H9 (cell line): ENCODE data around the gene MSH4. TPM values are rescaled to one million over a fixed set of nuclear protein-coding genes. Genes with fewer than 3 reads are reported as not detected.
A peak's percentile ranks its signal among the peaks of the same experiment; 100 is the strongest.
"Not testable (repeated sequence)": the region's sequence is repeated elsewhere in the genome, so short reads cannot be mapped to it uniquely, and the experiment has no call there.

ENCODE experiments used
- DNase-seq: peaks from one replicate; pipeline ENCODE4 v3.0.0-alpha.2; 2017
- H2AFZ ChIP-seq: one replicate; pipeline ENCODE4 v1.6.1; 2013; ENCODE audit warnings: mild to moderate bottlenecking, low read length, control low read depth, moderate library complexity
- H2AK5ac ChIP-seq: 2 replicates; pipeline ENCODE4 v1.6.1; 2013; ENCODE audit warnings: low read length, control low read depth, mixed read lengths; ENCODE audit not compliant: insufficient read length
- H2BK120ac ChIP-seq: one replicate; pipeline ENCODE4 v1.6.1; 2013; ENCODE audit warnings: low read depth, mild to moderate bottlenecking, low read length, control low read depth, inconsistent platforms; ENCODE audit not compliant: poor library complexity, severe bottlenecking
- H2BK12ac ChIP-seq: 2 replicates; pipeline ENCODE4 v1.6.1; 2013; ENCODE audit warnings: low read length, control low read depth, mixed read lengths, low read depth; ENCODE audit not compliant: insufficient read length
- H2BK15ac ChIP-seq: 2 replicates; pipeline ENCODE4 v1.6.1; 2013; ENCODE audit warnings: low read depth, low read length, control low read depth
- H2BK20ac ChIP-seq: one replicate; pipeline ENCODE4 v1.6.1; 2013; ENCODE audit warnings: low read depth, mild to moderate bottlenecking, low read length, control low read depth, inconsistent platforms; ENCODE audit not compliant: poor library complexity, severe bottlenecking
- H2BK5ac ChIP-seq: 2 replicates; pipeline ENCODE4 v1.6.1; 2013; ENCODE audit warnings: low read length, control low read depth, mixed read lengths; ENCODE audit not compliant: insufficient read length
- H3K14ac ChIP-seq: 2 replicates; pipeline ENCODE4 v1.6.1; 2013; ENCODE audit warnings: low read length, control low read depth; ENCODE audit not compliant: insufficient read depth
- H3K18ac ChIP-seq: 2 replicates; pipeline ENCODE4 v1.6.1; 2013; ENCODE audit warnings: low read depth, mild to moderate bottlenecking, mixed read lengths, low read length, control low read depth; ENCODE audit not compliant: insufficient read length
- H3K23ac ChIP-seq: 2 replicates; pipeline ENCODE4 v1.6.1; 2013; ENCODE audit warnings: low read length, control low read depth, mixed read lengths, low read depth; ENCODE audit not compliant: insufficient read length
- H3K23me2 ChIP-seq: 2 replicates; pipeline ENCODE4 v1.6.1; 2013; ENCODE audit warnings: low read depth, mild to moderate bottlenecking, mixed read lengths, low read length, control low read depth; ENCODE audit not compliant: insufficient read length, poor library complexity, severe bottlenecking
- H3K27ac ChIP-seq: 2 replicates; pipeline ENCODE4 v1.5.1; 2013; ENCODE audit warnings: low read length, control low read depth, mixed read lengths, low read depth; ENCODE audit not compliant: insufficient read length
- H3K27me3 ChIP-seq: 2 replicates; pipeline ENCODE4 v1.6.1; 2013; ENCODE audit warnings: low read length, control low read depth, inconsistent platforms; ENCODE audit not compliant: insufficient read depth
- H3K4ac ChIP-seq: 2 replicates; pipeline ENCODE4 v1.6.1; 2013; ENCODE audit warnings: low read depth, mild to moderate bottlenecking, control low read depth, inconsistent platforms, low read length, moderate library complexity
- H3K4me1 ChIP-seq: 2 replicates; pipeline ENCODE4 v1.6.1; 2013; ENCODE audit warnings: low read length, control low read depth, inconsistent platforms; ENCODE audit not compliant: insufficient read depth
- H3K4me2 ChIP-seq: 2 replicates; pipeline ENCODE4 v1.6.1; 2013; ENCODE audit warnings: low read length, control low read depth, mixed read lengths; ENCODE audit not compliant: insufficient read length, insufficient read depth
- H3K56ac ChIP-seq: 2 replicates; pipeline ENCODE4 v1.6.1; 2013; ENCODE audit warnings: low read depth, mild to moderate bottlenecking, mixed read lengths, low read length, control low read depth; ENCODE audit not compliant: insufficient read length
- H3K79me1 ChIP-seq: 2 replicates; pipeline ENCODE4 v1.6.1; 2013; ENCODE audit warnings: low read depth, mild to moderate bottlenecking, moderate library complexity, low read length, control low read depth, inconsistent platforms; ENCODE audit not compliant: insufficient read depth, poor library complexity, severe bottlenecking
- H3K79me2 ChIP-seq: 2 replicates; pipeline ENCODE4 v1.6.1; 2013; ENCODE audit warnings: low read length, control low read depth, inconsistent platforms; ENCODE audit not compliant: insufficient read depth
- H3K9ac ChIP-seq: 2 replicates; pipeline ENCODE4 v1.6.1; 2013; ENCODE audit warnings: low read length, control low read depth, mixed read lengths; ENCODE audit not compliant: insufficient read length; ENCODE audit errors: extremely low read depth
- H3K9me3 ChIP-seq: one replicate; pipeline ENCODE4 v1.6.1; 2013; ENCODE audit warnings: low read depth, low read length, inconsistent platforms; ENCODE audit not compliant: control insufficient read depth
- H3T11ph ChIP-seq: one replicate; pipeline ENCODE4 v1.6.1; 2013; ENCODE audit warnings: mild to moderate bottlenecking, low read length, control low read depth, inconsistent platforms
- H4K20me1 ChIP-seq: one replicate; pipeline ENCODE4 v1.6.1; 2013; ENCODE audit not compliant: control insufficient read depth, insufficient read length, insufficient read depth
- H4K5ac ChIP-seq: 2 replicates; pipeline ENCODE4 v1.6.1; 2013; ENCODE audit warnings: low read depth, mild to moderate bottlenecking, mixed read lengths, low read length, control low read depth; ENCODE audit not compliant: insufficient read length
- H4K8ac ChIP-seq: replicated peaks from 2 replicates; pipeline ENCODE4 v1.6.1; 2013; ENCODE audit warnings: low read length, control low read depth, mixed read lengths, low read depth; ENCODE audit not compliant: insufficient read length
- H4K91ac ChIP-seq: 2 replicates; pipeline ENCODE4 v1.6.1; 2013; ENCODE audit warnings: low read depth, mild to moderate bottlenecking, moderate library complexity, mixed read lengths, low read length, control low read depth; ENCODE audit not compliant: insufficient read length
- H3K27ac Mint-ChIP-seq, 3 experiments: 2 replicates in 2 of 3; 3 replicates in 1 of 3; pipeline ENCODE4 v1.8.0; 2020 to 2021; ENCODE audit warnings: mixed read lengths in 3 of 3, mild to moderate bottlenecking in 1 of 3, moderate library complexity in 1 of 3
- H3K27me3 Mint-ChIP-seq: 2 replicates; pipeline ENCODE4 v1.8.0; 2021; ENCODE audit warnings: low read depth, mild to moderate bottlenecking, moderate library complexity, mixed read lengths
- H3K36me3 Mint-ChIP-seq, 3 experiments: 2 replicates in 2 of 3; 3 replicates in 1 of 3; pipeline ENCODE4 v1.8.0; 2020 to 2021; ENCODE audit warnings: low read depth in 3 of 3, mixed read lengths in 3 of 3; ENCODE audit not compliant: insufficient read depth in 1 of 3
- H3K4me1 Mint-ChIP-seq, 2 experiments: 2 replicates each; pipeline ENCODE4 v1.8.0; 2020; ENCODE audit warnings: mixed read lengths in 2 of 2
- H3K4me3 Mint-ChIP-seq, 2 experiments: 2 replicates in 1 of 2; 3 replicates in 1 of 2; pipeline ENCODE4 v1.8.0; 2020 to 2021; ENCODE audit warnings: mild to moderate bottlenecking in 2 of 2, mixed read lengths in 2 of 2, moderate library complexity in 1 of 2
- H3K9me3 Mint-ChIP-seq, 2 experiments: 2 replicates in 1 of 2; 3 replicates in 1 of 2; pipeline ENCODE4 v1.8.0; 2020; ENCODE audit warnings: mild to moderate bottlenecking in 2 of 2, mixed read lengths in 2 of 2, moderate library complexity in 1 of 2
- WGBS: extraction: QIAGEN DNeasy Blood & Tissue Kit; methylation state at CpG from one replicate; pipeline ENCODE4 v1.1.7; 2013; ENCODE audit warnings: missing lambda C conversion rate, low lambda C conversion rate, mixed read lengths; ENCODE audit not compliant: insufficient read length; ENCODE audit errors: extremely low coverage; 5-methylcytosine and 5-hydroxymethylcytosine counted together
- total RNA-seq: library from RNA; stranded (reverse); gene quantifications from 2 replicates; pipeline ENCODE4 v1.2.1, GENCODE V29; 2021
- TF ChIP-seq, protein P1 (sequence below): fragments of 200-600 bp; sonication (generic); conservative IDR thresholded peaks from 3 replicates; pipeline ENCODE4 v1.8.0; 2021; ENCODE audit warnings: antibody characterized with exemption, mild to moderate bottlenecking

The MSH4 gene
- total RNA-seq, 1 experiment from 2014 or later: 0.63 TPM

DNA sequence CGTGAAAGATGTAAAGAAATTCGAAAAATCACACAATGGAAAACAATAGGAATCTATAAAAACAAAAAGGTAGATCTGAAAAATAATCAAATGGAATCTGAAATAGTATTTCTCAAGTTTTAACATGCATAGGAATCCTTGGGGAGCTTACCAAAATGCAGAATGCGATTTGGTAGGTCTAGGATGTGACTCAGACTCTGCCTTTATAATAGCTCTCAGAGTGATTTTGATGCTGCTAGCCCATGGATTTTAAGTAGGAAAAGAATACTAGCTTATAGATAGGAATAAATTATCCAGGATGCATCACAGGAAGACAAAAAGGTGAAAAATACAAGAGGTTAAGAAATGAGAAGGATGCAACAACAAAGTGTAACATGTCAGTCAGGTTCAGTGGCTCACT lies 24.7 kb upstream of the MSH4 start:
- H3K27me3 Mint-ChIP-seq: no peaks in the 10 kb centered on the region
- no CpG with 5 or more reads among the region's 3 CpGs for WGBS
- H2BK12ac ChIP-seq: no peak overlapping the region

DNA sequence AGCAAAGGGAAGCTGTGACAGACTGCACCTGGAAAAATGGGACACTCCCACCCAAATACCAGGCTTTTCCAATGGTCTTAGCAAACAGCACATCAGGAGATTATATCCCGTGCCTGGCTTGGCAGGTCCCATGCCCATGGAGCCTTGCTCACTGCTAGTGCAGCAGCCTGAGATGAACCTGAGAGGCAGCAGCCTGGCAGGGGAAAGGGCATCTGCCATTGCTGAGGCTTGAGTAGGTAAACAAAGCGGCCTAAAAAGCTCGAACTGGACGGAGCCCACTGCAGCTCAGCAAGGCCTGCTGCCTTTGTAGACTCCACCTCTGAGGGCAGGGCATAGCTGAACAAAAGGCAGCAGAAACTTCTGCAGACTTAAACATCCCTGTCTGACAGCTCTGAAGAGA lies 18.9 kb upstream of the MSH4 start:
- H2BK5ac ChIP-seq, H2BK12ac ChIP-seq, H3K14ac ChIP-seq, H3T11ph ChIP-seq, H3K27me3 ChIP-seq, H2AK5ac ChIP-seq, H3K4me1 ChIP-seq, H3K79me1 ChIP-seq, H3K27ac ChIP-seq, H2AFZ ChIP-seq, H3K23ac ChIP-seq, H4K5ac ChIP-seq, H4K91ac ChIP-seq, H3K27ac Mint-ChIP-seq, H2BK20ac ChIP-seq, H2BK120ac ChIP-seq, DNase-seq, H3K79me2 ChIP-seq, H3K4me3 Mint-ChIP-seq, H4K20me1 ChIP-seq, H3K9ac ChIP-seq, H3K4ac ChIP-seq, H3K23me2 ChIP-seq, H3K18ac ChIP-seq, H3K4me2 ChIP-seq, H2BK15ac ChIP-seq, H3K4me1 Mint-ChIP-seq, H3K56ac ChIP-seq, H3K9me3 ChIP-seq, H4K8ac ChIP-seq: not testable (repeated sequence)
- Mint-ChIP-seq H3K27me3 (peaks cover 23% of the 10 kb centered on the region), H3K36me3 (peaks cover 0 to 12% (median 10%) of the 10 kb centered on the region in 3 experiments; a peak in 4 of 7 replicates), H3K9me3 (peaks cover 11 to 20% of the 10 kb centered on the region in 2 experiments)
- WGBS: no CpG with 5 or more reads among the region's 4 CpGs

More for the DNA sequence above, 24.7 kb upstream of the MSH4 start:
- Histone ChIP-seq H3K27me3 (no peaks in the 10 kb centered on the region), H3K79me1 (no peaks in the 10 kb centered on the region), H3K14ac (no peak overlapping the region), H2BK120ac (no peak overlapping the region), H4K20me1 (no peaks in the 10 kb centered on the region), H2BK20ac (no peak overlapping the region), H3K23ac (no peak overlapping the region), H3K56ac (no peak overlapping the region), H3T11ph (no peak overlapping the region), H3K79me2 (no peaks in the 10 kb centered on the region), H4K91ac (no peak overlapping the region), H3K9me3 (peaks cover under 1% of the 10 kb centered on the region), H3K4me2 (no peak overlapping the region), H3K27ac (no peak overlapping the region), H3K4me1 (no peaks in the 10 kb centered on the region), H2BK15ac (no peak overlapping the region), H4K5ac (no peak overlapping the region), H3K23me2 (no peaks in the 10 kb centered on the region), H3K9ac (no peak overlapping the region), H2BK5ac (no peak overlapping the region), H4K8ac (no peak overlapping the region), H3K4ac (no peak overlapping the region), H2AFZ (no peak overlapping the region), H3K18ac (no peak overlapping the region), H2AK5ac (no peak overlapping the region)
- peaks cover 0 to 3% (median 3%) of the 10 kb centered on the region in 3 experiments; a peak in 3 of 7 replicates for H3K36me3 Mint-ChIP-seq
- peaks cover 4 to 8% of the 10 kb centered on the region in 2 experiments; a peak in 2 of 5 replicates for H3K9me3 Mint-ChIP-seq
- no peak overlapping the region for H3K4me3 Mint-ChIP-seq
- H3K27ac Mint-ChIP-seq: peak overlapping the region in 1 of 3 experiments; percentile 36; a peak in 2 of 7 replicates
- TF ChIP-seq, protein P1, sequence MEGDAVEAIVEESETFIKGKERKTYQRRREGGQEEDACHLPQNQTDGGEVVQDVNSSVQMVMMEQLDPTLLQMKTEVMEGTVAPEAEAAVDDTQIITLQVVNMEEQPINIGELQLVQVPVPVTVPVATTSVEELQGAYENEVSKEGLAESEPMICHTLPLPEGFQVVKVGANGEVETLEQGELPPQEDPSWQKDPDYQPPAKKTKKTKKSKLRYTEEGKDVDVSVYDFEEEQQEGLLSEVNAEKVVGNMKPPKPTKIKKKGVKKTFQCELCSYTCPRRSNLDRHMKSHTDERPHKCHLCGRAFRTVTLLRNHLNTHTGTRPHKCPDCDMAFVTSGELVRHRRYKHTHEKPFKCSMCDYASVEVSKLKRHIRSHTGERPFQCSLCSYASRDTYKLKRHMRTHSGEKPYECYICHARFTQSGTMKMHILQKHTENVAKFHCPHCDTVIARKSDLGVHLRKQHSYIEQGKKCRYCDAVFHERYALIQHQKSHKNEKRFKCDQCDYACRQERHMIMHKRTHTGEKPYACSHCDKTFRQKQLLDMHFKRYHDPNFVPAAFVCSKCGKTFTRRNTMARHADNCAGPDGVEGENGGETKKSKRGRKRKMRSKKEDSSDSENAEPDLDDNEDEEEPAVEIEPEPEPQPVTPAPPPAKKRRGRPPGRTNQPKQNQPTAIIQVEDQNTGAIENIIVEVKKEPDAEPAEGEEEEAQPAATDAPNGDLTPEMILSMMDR: no peak
- DNase-seq: no peak
- H3K4me1 Mint-ChIP-seq: peaks cover 16 to 18% of the 10 kb centered on the region in 2 experiments
